Spleen (tissue), 7 donors: ENCODE measurements around the gene SLC38A6.

Experiments
- CTCF ChIP-seq, 11 experiments: fragments of 200-600 bp in 7 of 11; fragments of 450-650 bp in 4 of 11; sonication (generic) in 4 of 11; IDR thresholded peaks in 8 of 11; conservative IDR thresholded peaks in 3 of 11; 1 replicate in 7 of 11; 2 replicates in 4 of 11; pipeline versions ENCODE4 v1.4.0 to v1.8.0; 2016 to 2021; ENCODE audit warnings: antibody characterized with exemption in 11 of 11, inconsistent platforms in 4 of 11, mild to moderate bottlenecking in 1 of 11
- POLR2A ChIP-seq, 3 donors: fragments of 450-650 bp; IDR thresholded peaks; one replicate each; pipeline ENCODE4 v1.5.1; 2017; ENCODE audit warnings: antibody characterized with exemption in 3 of 3, mild to moderate bottlenecking in 1 of 3
- POLR2AphosphoS5 ChIP-seq, 3 donors: sonication (generic); formaldehyde crosslinking; IDR thresholded peaks; one replicate each; pipeline ENCODE4 v1.5.1; 2017; ENCODE audit warnings: antibody characterized with exemption in 3 of 3
- donor health status: DM: no; HTN: no; CAD: no; lungs with moderate emphysema.
- donor health status: DM: no; HTN: no; CAD: no.
- donor health status: DM: no; HTN: no; CAD: no.

- TF ChIP-seq CTCF (IDR thresholded peaks at IDR 0.05 in 8 of 11, conservative IDR thresholded peaks at IDR 0.05 in 3 of 11) = no peak
- no peak for TF ChIP-seq POLR2A (IDR thresholded peaks at IDR 0.05)
- no peak for TF ChIP-seq POLR2AphosphoS5 (IDR thresholded peaks at IDR 0.05)
These were observed 6.9 kb upstream of the SLC38A6 start for GRCh38 chr14:60974090-60974651.
